Neural crest cell (in vitro differentiated cells): ENCODE measurements around the gene SETBP1. TPM values are rescaled to one million over a fixed set of nuclear protein-coding genes. Genes with fewer than 3 reads are reported as not detected.

Experiments used
- DNase-seq: peaks from one replicate; pipeline ENCODE4 v3.0.0; 2021; ENCODE audit warnings: low read depth, mixed read lengths, low spot score
- H3K27ac Mint-ChIP-seq: one replicate; pipeline ENCODE4 v1.8.0; 2021; ENCODE audit warnings: mild to moderate bottlenecking, mixed read lengths; ENCODE audit not compliant: unreplicated experiment
- H3K27me3 Mint-ChIP-seq: 2 replicates; pipeline ENCODE4 v1.8.0; 2021; ENCODE audit warnings: low read depth, mild to moderate bottlenecking, mixed read lengths
- H3K36me3 Mint-ChIP-seq: 2 replicates; pipeline ENCODE4 v1.8.0; 2021; ENCODE audit warnings: low read depth, mild to moderate bottlenecking, mixed read lengths
- H3K4me1 Mint-ChIP-seq: 2 replicates; pipeline ENCODE4 v1.8.0; 2021; ENCODE audit warnings: mixed read lengths
- H3K4me3 Mint-ChIP-seq: one replicate; pipeline ENCODE4 v1.8.0; 2021; ENCODE audit warnings: mild to moderate bottlenecking, mixed read lengths
- H3K9me3 Mint-ChIP-seq: 2 replicates; pipeline ENCODE4 v1.8.0; 2021; ENCODE audit warnings: mixed read lengths
- total RNA-seq: library from RNA; stranded (reverse); gene quantifications from 2 replicates; pipeline ENCODE4 v1.2.1, GENCODE V29; 2021
- TF ChIP-seq, protein P1 (sequence below): fragments of 200-600 bp; sonication (generic); conservative IDR thresholded peaks from 2 replicates; pipeline ENCODE4 v1.5.0; 2021; ENCODE audit warnings: antibody characterized with exemption, mild to moderate bottlenecking

SETBP1 gene
- total RNA-seq, 1 donor from 2014 or later: 38.9 TPM

DNA sequence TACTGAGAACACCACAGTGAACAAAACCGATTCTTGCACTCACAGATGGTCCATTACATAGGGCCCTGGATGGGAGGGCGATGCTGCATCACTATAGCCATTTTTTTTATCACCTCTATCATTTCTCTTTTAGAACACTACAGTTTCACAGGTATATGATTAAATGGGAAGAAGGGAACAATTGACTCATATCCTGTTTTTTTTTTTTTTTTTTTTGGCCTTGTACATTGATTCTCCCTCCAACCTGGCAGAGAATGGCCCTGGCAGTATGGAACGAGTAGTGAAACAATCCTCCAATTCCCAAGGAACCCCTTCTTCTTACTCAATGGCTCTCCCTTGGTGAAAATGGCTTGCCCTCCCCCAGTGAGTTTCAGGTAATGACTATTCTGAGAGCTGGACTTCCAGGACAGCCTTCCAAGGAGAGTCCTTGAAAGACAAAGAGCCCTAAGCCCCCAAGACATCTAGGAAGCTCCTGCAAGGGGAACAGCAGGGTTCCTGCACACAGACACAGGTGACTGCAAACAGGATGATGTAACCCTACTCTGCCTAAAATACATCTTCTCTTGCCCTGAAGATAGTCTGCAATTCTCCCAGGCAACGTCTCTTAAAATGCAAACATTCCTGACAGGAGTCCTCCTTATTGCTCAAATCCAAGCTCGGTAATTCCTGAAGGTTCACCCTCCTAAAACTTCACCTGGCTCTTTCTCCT lies 405.4 kb downstream of the SETBP1 start:
- H3K27ac Mint-ChIP-seq: no peak overlapping the region
- H3K4me1 Mint-ChIP-seq: peaks cover 10% of the 10 kb centered on the region
- TF ChIP-seq, protein P1, sequence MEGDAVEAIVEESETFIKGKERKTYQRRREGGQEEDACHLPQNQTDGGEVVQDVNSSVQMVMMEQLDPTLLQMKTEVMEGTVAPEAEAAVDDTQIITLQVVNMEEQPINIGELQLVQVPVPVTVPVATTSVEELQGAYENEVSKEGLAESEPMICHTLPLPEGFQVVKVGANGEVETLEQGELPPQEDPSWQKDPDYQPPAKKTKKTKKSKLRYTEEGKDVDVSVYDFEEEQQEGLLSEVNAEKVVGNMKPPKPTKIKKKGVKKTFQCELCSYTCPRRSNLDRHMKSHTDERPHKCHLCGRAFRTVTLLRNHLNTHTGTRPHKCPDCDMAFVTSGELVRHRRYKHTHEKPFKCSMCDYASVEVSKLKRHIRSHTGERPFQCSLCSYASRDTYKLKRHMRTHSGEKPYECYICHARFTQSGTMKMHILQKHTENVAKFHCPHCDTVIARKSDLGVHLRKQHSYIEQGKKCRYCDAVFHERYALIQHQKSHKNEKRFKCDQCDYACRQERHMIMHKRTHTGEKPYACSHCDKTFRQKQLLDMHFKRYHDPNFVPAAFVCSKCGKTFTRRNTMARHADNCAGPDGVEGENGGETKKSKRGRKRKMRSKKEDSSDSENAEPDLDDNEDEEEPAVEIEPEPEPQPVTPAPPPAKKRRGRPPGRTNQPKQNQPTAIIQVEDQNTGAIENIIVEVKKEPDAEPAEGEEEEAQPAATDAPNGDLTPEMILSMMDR: no peak
- peaks cover 3% of the 10 kb centered on the region for H3K36me3 Mint-ChIP-seq
- H3K27me3 Mint-ChIP-seq: no peaks in the 10 kb centered on the region
- H3K4me3 Mint-ChIP-seq: no peak overlapping the region
- DNase-seq: no peak
- peaks cover 5% of the 10 kb centered on the region for H3K9me3 Mint-ChIP-seq

DNA sequence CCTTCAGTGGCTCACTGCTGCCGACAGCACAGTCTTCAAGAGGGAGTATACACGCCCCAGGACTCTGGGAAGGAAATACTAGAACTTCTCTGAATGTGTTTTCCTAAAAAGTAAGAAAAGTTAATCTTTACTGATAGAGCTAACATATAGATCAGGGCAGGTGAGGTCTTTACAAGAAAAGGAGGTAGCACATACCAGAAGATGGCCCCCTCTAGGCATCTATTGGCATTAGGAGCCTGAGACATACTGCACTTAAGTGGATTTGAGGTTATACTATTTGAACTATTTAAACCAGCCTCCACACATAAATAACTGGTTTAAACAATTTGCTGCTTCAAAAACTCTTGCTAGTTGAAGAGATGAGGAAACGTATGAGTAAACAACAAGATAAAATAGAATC lies 406.1 kb downstream of the SETBP1 start:
- H3K4me1 Mint-ChIP-seq: peaks cover 10% of the 10 kb centered on the region
- H3K36me3 Mint-ChIP-seq: no peaks in the 10 kb centered on the region
- H3K27me3 Mint-ChIP-seq: no peaks in the 10 kb centered on the region
- no peak overlapping the region for H3K4me3 Mint-ChIP-seq
- TF ChIP-seq, protein P1: no peak
- H3K27ac Mint-ChIP-seq: no peak overlapping the region
- H3K9me3 Mint-ChIP-seq: peaks cover 2% of the 10 kb centered on the region
- no peak for DNase-seq

DNA sequence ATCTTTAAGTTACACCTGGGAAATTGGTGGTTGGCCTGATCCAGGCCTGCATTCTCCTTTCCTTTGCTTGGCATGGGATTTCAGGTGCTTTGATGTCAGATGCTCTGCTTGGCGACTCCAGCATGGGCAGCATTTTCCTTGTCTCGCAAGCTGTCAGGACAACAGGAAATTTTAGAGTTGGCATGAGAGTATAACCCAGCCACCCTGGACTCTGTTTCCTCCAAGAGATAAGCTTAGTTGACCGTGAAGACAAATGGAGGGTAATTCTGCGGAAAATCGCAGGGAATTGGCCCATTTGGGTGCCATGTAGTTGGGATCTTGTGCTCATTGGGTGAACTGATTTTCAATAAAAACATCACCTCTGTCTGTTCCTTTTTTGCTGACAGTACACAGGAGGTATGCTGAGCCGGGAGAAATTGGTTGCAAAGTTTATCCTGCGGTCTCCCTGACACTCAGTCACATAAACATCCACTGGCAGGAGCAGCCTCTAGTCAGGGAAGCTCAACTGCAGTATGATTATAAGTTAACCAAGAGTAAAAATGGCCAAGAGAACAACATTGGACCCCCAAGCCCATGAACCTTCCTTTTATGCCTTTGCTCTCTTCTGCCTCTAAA lies 409.9 kb downstream of the SETBP1 start:
- H3K36me3 Mint-ChIP-seq: no peaks in the 10 kb centered on the region
- H3K4me1 Mint-ChIP-seq: no peaks in the 10 kb centered on the region
- H3K9me3 Mint-ChIP-seq: peaks cover 2% of the 10 kb centered on the region
- no peaks in the 10 kb centered on the region for H3K27me3 Mint-ChIP-seq
- no peak for DNase-seq
- H3K27ac Mint-ChIP-seq: no peak overlapping the region
- TF ChIP-seq, protein P1: no peak
- H3K4me3 Mint-ChIP-seq: no peak overlapping the region

DNA sequence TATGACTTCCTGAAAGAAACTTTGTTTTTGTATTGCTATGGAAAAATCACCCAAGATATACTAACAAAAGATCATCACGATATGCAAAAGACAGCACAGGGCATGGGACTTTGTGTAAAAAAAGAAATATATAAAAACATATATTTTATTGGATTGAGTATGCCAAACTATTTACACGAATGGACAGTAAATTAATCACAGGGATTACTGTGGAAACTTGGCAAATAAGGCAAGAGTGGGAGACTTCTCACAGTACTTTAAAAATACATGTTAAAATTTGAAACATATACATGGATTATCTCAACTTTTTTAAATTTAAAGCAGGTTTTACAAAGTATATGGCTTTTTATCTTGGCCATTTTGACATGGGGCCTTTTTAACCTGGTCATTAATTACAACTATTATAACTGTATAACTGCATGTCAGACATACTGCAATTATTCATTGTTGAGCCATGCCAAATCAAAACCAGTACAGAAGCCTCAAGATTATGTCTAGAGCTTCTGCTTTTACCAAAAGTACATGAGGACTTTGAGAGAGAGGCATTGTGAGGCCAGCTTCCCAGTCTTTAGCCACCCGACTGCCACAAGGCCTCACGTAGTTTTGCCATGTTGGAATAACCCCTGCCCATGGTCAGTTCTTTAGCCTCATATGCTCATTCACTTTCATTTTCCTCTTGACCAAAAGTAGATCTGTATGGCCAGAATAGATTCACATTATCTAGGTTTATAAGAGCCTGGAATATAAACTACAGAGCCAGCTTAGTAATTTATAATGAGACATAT lies 419.8 kb downstream of the SETBP1 start:
- Mint-ChIP-seq H3K4me1 (peaks cover 21% of the 10 kb centered on the region), H3K9me3 (peaks cover 7% of the 10 kb centered on the region), H3K27me3 (no peaks in the 10 kb centered on the region), H3K27ac (no peak overlapping the region), H3K4me3 (no peak overlapping the region), H3K36me3 (no peaks in the 10 kb centered on the region)
- TF ChIP-seq, protein P1: no peak
- DNase-seq: no peak

DNA sequence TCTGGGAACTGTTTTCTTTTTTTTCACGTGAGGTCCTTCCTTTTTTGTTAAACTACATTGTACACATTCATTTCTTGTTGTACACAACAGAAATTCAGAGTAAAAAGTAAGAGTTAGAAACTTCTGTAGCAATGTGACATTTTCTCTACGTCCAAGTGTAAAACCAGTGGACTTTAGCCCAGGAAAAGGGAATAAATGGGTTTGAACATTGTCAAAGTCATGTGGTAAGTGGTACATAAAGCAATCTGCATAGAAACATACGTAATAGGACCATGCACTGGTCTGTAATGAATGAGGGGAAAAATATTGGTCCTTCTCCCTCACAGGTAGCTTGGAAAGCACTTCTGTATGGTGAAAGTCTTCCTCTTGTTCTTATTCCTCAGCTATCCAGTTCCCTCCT lies 421.4 kb downstream of the SETBP1 start:
- H3K27me3 Mint-ChIP-seq: no peaks in the 10 kb centered on the region
- no peak overlapping the region for H3K27ac Mint-ChIP-seq
- DNase-seq: no peak
- peaks cover 7% of the 10 kb centered on the region for H3K9me3 Mint-ChIP-seq
- H3K4me3 Mint-ChIP-seq: no peak overlapping the region
- no peaks in the 10 kb centered on the region for H3K36me3 Mint-ChIP-seq
- peaks cover 21% of the 10 kb centered on the region for H3K4me1 Mint-ChIP-seq
- TF ChIP-seq, protein P1: no peak
